Activated CD8-positive, alpha-beta memory T cell treated with anti-CD3 and anti-CD28 coated beads for 36 hours (primary cell): ENCODE data around the gene NEU4. TPM values are rescaled to one million over a fixed set of nuclear protein-coding genes. Genes with fewer than 3 reads are reported as not detected.
"Not testable (repeated sequence)": the region's sequence is repeated elsewhere in the genome, so short reads cannot be mapped to it uniquely, and the experiment has no call there.

Experiments
- CTCF ChIA-PET: fragments of 350-600 bp; sonication (Branson Sonifier 250); formaldehyde crosslinking; loops from one replicate; lab custom pipeline; 2021; ENCODE audit warnings: antibody characterized with exemption; lab: Charles Lee
- POLR2A ChIA-PET: fragments of 350-600 bp; sonication (Branson Sonifier 250); formaldehyde crosslinking; loops from one replicate; lab custom pipeline; 2021; ENCODE audit warnings: antibody characterized with exemption; lab: Charles Lee
- total RNA-seq, 2 experiments: library from RNA; stranded (reverse); gene quantifications; one replicate each; pipeline ENCODE4 v1.2.3, GENCODE V29; 2021

The NEU4 gene
- total RNA-seq, 2 experiments from 2014 or later: not detected

DNA sequence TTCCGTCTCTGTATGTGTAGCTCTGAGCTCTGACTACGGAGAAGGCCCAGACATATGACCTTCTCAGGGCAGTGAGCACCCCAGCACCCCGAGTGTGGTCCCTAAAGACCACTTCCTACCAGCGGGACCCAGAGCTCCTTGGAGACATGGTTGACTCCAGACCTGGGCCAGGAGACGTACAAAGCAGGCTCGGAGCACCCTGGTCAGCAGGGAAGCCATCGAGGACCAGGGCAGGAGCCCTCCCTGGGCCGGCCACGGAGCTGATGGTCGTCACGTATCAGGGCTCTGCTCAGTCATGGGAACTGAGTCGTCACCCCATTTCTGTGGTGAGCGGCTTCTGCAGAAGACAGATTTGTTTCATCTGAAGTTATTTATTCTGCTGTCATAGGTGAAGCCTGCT, 12.8 kb upstream of the NEU4 start:
- ChIA-PET CTCF (interaction anchor here (1.4 kb wide), 1 partner anchor 31 kb away, joined by 3 read pairs; no protein-coding TSS in a partner anchor), POLR2A (no interaction called here)

DNA sequence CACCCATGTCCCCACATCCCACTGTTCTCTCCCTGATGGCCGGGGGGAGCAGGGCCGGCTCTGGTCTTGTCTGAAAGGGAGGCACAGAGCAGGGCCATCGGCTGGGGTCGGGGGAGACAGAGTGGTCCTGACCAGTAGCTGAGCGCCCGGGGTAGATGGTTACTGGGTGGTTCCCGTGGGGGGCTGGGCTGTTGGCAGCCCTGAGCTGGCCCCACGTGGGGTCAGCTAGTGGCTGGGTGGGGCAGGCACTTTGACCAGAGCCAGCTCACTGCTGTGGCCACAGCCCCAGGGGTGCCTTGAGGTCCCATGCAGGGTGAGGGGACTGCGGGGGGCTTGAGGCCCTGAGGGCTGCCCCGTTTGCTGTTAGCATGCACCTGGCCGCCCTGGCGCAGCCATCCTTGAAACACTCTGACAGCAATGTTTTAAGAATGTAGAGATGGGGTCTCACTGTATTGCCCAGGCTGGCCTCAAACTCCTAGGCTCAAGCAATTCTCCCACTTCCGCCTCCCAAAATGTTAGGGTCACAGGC, 12.3 kb upstream of the NEU4 start:
- ChIA-PET CTCF (interaction anchor here (1.4 kb wide), 1 partner anchor 32 kb away, joined by 3 read pairs; no protein-coding TSS in a partner anchor), POLR2A (no interaction called here)

DNA sequence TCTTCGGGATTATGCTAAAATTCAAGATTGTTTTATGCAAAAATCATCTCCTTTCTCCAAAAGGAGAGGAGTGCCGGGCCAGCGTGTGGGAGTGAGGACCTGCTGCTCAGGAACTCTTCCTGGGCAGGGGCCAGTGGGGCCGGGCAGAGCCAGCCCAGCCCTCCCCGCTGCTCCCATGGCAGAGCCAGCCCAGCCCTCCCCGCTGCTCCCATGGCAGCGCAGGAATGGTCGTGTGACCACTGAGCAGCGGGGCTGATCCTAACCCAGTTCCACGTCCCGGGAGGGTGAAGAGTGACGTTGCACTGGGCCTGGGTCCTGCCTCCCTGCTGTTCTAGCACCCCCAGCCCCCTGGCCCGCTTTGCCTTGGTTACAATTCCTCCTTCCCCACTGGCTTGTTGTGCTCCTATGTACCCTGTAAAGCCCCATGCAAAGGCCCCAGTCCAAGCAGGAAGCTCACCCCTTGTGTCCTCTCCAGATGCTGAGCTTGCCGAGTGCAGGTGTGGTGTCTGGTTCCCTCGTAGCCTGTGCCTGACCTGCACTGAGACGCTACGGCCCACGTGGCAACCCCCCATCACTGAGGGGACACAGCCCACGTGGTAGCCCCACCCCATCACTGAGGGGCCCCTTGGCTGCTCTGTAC, 11.4 kb upstream of the NEU4 start:
- ChIA-PET CTCF (no interaction called here), POLR2A (no interaction called here)

DNA sequence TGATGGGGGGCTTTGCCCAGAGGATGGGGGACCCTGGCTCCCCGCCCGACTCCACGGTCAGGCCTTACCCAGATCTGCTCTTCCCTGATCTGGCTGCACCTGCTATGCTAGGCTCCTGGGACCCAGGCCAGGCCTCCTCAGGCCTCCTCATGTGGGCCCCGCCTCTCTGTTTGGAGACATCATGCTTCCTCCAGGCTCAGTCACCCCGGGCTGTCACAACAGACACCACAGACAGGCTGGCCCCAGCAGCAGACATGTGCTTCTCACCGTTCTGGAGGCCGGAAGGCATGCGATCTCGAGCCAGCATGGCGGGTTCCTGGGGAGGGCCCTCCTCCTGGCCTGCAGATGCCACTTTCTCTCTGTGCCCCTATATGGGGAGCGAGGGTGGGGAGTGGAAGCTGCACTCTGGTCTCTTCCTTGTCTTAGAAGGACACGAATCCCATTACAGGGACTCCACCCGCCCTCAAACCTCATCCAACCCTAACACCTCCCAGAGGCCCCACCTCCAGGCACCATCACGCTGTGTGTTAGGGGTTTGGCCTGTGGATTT, 10.8 kb upstream of the NEU4 start:
- POLR2A ChIA-PET: no interaction called here
- CTCF ChIA-PET: no interaction called here

DNA sequence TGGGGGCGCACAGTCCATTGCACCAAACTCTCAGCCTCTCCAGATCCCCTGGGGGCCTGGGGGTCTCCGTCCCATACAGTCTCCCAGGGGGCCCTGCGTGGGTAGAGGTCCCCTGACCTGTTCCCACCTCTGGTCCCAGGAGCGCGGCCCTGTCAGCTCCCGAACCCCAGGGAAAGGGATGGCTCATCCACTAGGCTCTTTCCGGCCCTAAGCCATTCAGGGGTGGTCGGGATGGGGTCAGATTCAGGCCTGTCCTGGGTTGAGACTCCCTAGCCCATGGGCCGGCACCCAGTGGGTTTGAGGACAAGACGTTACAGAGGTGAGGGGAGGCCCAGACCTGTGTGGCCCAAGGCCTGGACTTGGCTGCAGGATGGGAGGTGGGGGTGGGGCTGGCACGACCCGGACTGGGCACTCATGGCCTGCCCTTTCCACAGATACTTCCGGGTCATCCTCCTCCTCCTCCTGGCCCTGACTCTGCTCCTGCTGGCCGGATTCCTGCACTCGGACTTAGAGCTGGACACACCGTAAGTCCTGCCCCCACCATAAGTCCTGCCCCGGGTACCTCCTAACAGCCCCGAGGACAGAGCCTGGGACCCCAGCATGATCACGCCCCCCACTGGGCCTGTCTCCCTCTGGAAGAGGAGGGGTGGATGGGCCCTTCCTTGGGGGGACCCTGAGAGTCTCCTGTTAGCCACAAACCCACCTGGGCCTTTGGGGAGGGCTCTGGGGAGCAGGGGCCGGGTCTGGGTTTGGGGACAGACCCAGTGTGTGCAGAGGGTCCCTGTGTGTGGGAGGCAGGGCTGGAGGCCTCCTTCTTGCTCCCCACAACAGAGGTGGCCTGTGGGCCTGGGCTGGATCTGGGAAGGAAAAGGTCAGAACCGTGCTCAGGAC, 10.1 kb upstream of the NEU4 start:
- ChIA-PET CTCF (no interaction called here), POLR2A (no interaction called here)

DNA sequence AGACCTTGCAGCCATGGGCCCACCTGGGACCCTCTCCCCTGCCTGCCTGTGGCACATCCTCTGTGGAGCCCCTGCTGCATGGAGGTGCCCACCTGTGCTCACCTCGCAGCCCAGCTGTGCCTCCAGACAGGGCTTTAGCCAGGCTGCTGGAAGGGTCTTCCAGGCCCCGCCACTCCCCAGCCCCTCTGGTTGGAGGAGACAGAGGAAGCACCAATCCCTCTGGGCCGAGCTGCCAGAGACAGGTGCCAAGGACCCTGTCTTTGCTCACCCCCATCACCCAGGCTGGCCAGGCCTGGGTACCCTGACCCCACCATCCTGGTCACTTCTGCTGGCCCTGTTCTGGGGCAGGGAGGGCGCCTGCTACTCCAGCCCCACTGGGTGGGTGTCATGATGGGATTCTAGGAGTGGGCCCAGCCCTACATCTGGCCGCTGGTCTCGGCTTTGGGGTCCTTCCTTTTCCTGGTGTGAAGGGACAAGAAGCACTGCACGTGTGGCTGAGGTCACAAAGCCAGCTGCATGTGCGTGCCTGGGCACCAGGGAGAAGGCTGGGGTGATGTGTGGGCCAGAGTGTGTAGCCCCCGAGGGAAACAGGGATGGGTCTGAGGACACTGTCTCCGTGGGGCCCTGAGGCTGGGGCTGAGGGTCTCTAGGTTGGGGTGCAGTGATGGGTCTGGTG, 9.3 kb upstream of the NEU4 start:
- ChIA-PET POLR2A (no interaction called here), CTCF (no interaction called here)

DNA sequence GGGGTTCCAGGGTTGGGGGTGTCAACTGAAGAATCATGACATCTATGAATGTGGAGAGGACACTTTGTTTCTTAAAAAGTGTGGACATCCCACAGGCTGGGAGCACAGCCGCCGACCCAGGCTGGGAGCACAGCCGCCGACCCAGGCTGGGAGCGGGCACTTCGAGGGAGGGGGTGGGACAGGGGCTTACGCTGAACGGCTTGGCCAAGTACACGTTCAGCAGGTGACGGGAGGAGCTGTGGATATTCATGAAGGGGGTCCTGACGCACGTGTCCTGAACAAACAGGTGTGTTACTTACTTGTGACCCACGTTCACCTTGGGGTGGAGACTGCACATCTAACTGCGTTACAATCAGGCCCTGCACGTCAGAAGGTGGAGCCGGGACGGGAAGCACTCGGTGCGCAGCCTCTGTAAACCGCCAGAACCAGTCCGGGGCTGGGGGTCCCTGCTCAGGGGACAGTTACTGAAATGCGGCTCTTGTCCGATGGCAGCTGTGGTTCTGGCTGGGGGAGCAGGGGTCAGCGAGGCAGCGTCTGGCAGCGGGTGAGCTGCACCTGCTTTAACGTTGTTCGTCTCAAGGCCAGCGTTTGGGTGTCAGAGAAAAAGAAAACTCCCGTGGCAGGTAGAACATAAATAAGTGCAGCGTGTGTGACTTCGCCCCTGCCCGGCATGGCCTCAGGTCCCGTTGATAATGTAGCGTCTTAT, 8.6 kb upstream of the NEU4 start:
- POLR2A ChIA-PET, CTCF ChIA-PET: not testable (repeated sequence)

DNA sequence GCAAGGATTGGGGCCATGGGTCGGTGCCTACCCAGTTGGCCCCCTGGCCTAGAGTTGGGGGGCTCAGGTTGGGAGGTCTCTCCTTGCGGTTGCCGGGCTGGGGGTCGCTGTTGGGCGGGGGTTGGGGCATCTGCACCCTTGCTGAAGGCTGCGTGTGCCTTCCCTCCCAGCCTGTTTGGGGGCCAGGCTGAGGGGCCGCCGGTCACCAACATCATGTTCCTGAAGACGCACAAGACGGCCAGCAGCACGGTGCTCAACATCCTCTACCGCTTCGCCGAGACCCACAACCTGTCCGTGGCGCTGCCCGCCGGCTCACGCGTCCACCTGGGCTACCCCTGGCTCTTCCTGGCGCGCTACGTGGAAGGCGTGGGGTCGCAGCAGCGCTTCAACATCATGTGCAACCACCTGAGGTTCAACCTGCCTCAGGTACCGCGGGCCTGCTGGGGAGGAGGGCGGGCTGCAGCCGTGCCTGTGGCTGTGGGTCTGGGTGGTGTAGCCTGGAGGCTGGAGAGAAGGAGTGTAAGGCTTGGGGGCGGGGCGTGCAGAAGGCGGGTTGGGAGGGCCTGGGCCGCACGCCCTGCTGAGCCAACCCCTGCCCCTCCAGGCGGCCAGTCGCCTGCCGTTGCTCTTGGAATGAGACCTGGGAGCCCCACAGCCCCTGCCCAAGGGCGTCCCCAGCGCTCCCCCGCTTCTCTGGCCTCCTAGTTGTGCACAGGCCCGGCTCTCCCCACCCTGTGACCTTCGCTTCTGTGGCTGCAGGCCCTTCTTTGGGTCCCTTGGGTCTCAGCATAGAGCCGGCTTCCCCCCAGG, 7.2 kb upstream of the NEU4 start:
- CTCF ChIA-PET: no interaction called here
- POLR2A ChIA-PET: no interaction called here

DNA sequence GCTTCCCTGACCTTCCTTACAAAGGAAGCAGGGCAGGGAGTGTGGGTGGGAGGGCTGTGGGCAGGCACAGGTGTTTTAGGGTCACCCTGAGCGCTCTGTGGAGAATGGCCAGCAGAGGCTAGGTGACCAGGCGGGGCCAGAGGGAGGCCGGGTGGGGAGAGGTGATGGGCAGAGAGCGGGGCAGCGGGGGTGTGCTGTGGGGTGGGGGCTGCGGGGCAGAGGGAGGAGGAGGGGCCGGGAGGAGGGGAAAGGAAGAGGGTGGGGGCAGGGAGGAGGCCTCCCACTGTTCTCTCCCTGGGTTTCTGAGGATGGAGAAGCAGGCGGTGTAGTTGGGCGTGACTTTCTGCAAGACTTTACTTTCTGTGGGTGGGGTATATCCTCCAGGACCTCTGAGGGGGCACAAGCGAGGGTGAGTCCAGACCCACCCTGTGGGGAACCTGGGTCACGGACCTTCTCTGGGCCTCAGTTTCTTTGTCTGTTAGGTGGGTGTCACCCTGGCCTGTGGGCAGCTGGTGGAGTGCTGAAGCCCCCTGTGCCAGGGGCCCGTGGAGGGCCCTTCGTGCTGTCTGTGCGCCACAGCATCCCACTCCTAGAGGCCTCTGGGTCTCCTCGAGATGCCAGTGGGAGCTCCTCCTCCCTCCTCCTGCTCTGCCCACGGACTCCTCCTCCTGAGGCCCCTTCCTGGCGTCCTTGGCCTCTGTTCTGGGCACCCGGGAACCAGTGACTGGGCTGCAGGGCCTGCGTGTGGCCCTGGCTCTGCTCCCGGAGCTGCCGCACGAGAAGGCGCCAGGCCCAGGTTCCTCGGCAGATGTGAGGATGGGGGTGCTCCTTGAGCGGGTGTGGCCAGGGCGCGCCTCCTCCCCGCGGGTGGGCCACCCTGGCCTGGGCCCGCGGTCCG, 6.3 kb upstream of the NEU4 start:
- ChIA-PET POLR2A (interaction anchor here (0.6 to 1.3 kb wide), 2 partner anchors 22 to 64 kb away, joined by 3 to 4 read pairs; no protein-coding TSS in a partner anchor), CTCF (interaction anchor here (1.3 to 1.7 kb wide), 3 partner anchors 57 to 71 kb away, joined by 3 to 5 read pairs (median 3); no protein-coding TSS in a partner anchor)

DNA sequence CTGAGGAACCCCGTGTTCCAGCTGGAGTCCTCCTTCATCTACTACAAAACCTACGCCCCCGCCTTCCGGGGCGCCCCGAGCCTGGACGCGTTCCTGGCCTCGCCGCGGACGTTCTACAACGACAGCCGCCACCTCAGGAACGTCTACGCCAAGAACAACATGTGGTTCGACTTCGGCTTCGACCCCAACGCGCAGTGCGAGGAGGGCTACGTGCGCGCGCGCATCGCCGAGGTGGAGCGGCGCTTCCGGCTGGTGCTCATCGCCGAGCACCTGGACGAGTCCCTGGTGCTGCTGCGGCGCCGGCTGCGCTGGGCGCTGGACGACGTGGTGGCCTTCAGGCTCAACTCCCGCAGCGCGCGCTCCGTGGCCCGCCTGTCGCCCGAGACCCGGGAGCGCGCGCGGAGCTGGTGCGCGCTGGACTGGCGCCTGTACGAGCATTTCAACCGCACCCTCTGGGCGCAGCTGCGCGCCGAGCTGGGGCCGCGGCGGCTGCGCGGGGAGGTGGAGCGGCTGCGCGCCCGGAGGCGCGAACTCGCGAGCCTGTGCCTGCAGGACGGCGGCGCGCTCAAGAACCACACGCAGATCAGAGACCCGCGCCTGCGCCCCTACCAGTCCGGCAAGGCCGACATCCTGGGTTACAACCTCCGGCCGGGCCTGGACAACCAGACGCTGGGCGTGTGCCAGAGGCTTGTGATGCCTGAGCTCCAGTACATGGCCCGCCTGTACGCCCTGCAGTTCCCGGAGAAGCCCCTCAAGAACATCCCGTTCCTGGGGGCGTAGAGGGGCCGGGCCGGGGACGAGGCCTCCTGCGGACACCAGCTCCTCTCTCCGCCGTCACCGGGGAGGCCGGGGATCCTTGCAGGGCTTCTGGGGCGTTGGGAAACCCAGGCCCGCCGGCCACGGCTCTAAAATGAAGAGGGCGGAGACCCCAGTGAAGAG, 5.3 kb upstream of the NEU4 start:
- CTCF ChIA-PET: interaction anchor here (1.2 to 1.8 kb wide), 5 partner anchors 19 to 74 kb away, joined by 3 to 8 read pairs (median 3); no protein-coding TSS in a partner anchor
- POLR2A ChIA-PET: interaction anchor here (0.6 to 1.9 kb wide), 4 partner anchors 21 to 63 kb away, joined by 3 to 5 read pairs (median 4); no protein-coding TSS in a partner anchor

DNA sequence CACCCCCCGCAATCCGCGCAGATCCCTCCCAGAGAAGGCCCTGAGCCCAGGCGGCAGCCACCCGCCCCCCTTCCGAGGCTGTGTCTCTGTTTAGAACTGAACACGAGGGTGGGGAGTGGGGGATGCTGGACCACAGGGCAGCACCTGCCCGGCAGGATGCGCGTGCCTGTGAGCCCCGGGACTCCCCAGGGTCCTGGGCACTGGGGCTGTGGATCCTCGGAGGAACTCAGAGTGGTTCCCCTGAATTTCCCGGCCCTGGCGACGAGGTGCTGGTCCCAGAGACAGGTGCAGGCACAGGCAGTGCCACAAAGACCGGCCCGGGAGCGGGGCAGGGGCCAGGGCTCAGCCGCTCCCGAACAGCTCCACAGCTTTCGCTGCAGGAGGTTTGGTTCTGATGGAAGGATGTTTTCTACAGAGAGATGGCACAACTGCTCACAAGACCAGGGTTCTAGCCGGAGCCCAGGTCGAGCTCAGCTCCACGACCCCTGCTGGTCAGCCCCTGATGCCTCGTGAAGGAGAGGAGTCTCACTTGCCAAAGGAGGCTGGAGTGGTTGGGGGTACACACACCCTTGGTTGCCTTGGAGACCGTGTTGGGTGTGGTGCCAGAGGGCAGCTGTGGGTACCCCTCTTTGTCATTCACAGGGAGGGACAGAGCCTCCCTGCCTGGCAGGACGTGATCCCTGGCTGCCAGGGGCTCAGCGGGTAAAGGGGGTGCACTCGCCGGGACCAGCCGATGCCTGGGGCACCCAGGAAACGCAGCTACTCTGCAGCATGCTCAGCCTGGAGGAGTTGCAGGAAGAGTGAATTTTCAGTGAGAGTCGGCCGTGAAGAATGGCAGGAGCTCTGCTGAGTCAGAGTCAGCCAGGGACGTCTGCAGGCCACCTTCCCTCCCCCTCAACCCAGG, 4.4 kb upstream of the NEU4 start:
- CTCF ChIA-PET: interaction anchor here (1.0 to 1.8 kb wide), 6 partner anchors 18 to 73 kb away, joined by 3 to 8 read pairs (median 3); no protein-coding TSS in a partner anchor
- POLR2A ChIA-PET: interaction anchor here (1.3 to 1.9 kb wide), 2 partner anchors 42 to 62 kb away, joined by 4 to 5 read pairs; no protein-coding TSS in a partner anchor

DNA sequence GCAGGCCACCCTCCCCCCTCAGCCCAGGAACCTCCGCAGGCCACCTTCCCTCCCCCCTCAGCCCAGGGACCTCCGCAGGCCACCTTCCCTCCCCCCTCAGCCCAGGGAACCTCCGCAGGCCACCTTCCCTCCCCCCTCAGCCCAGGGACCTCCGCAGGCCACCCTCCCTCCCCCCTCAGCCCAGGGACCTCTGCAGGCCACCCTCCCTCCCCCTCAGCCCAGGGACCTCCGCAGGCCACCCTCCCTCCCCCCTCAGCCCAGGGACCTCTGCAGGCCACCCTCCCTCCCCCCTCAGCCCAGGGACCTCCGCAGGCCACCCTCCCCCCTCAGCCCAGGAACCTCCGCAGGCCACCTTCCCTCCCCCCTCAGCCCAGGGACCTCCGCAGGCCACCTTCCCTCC, 2.8 kb upstream of the NEU4 start:
- POLR2A ChIA-PET: not testable (repeated sequence)

DNA sequence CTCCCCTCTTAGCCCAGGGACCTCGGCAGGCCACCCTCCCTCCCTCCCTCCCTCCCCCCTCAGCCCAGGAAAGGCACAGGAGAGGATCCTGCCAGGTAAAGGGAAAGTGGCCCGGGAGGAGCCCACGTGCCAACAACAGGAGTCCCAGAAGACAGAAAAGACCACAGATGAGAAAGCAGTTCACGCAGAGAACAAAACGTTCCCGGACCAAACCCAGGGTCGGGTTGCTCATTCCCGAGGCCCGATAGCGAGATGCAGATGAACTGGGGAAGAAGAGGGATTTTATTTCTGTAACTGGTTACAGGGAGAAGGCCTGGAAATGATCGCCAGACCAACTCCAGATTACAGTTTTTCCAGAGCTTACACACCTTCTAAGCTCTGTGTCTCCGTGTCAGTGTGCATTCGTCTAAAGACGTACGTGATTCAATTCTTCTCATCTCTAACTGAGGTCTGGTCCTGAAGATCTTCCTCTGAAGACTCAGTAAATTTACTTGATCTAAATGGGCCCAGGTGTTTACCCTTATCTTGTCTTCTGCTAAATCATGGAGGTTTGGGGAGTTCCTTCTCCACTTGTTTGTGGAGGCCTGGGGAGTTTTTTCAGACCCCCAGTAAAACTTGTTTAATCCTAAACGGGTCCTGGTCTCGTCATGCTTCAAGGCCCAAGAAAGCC, 807 bp upstream of the NEU4 start:
- ChIA-PET CTCF (no interaction called here), POLR2A (no interaction called here)

More for the DNA sequence above, 2.8 kb upstream of the NEU4 start:
- CTCF ChIA-PET: not testable (repeated sequence)
